Measurements from ENCODE around the gene ANKLE2. TPM values are rescaled to one million over a fixed set of nuclear protein-coding genes. Genes with fewer than 3 reads are reported as not detected.
A peak's percentile ranks its signal among the peaks of the same experiment; 100 is the strongest.

The ANKLE2 gene
- total and polyA plus RNA-seq, 2 of the 13 experiments (the other 11 are each of a cell fraction or from before 2014, with no cell fraction given), result 35.3 to 37.1 TPM

DNA sequence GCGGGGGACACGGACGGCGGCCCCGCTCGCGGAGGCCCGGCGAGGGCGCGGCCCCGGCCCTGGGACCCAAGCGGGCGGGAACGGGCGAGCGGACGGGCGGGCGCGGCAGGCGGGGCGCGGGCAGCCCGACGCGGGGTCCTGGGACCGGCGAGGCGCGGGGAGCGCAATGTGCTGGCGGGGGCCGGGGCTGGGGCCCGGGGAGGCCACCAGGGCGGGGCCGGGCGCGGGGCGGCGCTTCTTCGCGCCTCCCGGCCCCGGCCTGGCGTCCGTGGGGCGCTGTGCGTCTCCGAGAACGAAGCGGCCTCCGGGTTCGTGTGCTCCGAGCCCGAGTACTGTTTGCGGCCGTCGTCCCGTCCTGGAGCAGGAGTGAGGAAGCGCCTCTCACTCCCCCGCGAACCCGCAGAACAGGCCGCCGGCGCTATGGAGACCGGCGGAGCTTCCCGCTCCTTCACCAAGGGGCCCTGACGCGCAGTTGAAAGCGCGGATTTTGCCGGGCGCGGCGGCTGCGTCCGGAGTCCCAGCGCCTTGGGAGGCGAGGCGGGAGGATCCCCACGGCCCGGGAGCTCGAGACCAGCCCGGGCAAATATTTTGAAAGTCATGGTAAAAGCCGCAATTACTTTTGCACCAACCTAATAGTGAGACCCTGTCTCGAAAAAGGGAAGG is 420 bp upstream of the ANKLE2 start (continued):
- TF ChIP-seq, protein P1, sequence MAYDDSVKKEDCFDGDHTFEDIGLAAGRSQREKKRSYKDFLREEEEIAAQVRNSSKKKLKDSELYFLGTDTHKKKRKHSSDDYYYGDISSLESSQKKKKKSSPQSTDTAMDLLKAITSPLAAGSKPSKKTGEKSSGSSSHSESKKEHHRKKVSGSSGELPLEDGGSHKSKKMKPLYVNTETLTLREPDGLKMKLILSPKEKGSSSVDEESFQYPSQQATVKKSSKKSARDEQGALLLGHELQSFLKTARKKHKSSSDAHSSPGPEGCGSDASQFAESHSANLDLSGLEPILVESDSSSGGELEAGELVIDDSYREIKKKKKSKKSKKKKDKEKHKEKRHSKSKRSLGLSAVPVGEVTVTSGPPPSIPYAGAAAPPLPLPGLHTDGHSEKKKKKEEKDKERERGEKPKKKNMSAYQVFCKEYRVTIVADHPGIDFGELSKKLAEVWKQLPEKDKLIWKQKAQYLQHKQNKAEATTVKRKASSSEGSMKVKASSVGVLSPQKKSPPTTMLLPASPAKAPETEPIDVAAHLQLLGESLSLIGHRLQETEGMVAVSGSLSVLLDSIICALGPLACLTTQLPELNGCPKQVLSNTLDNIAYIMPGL (CRISPR knock-in tag; IDR thresholded peaks at IDR 0.05; ENCODE audit: borderline replicate concordance in 1 of 2, low read depth in 1 of 2), result peak; percentile 44 to 53; a peak in 1 of 4 replicates
- peak; percentile 61; the same call in 1 of the 2 replicates for TF ChIP-seq PPARG (CRISPR knock-in tag; conservative IDR thresholded peaks at IDR 0.05)
- TF ChIP-seq, protein P2, sequence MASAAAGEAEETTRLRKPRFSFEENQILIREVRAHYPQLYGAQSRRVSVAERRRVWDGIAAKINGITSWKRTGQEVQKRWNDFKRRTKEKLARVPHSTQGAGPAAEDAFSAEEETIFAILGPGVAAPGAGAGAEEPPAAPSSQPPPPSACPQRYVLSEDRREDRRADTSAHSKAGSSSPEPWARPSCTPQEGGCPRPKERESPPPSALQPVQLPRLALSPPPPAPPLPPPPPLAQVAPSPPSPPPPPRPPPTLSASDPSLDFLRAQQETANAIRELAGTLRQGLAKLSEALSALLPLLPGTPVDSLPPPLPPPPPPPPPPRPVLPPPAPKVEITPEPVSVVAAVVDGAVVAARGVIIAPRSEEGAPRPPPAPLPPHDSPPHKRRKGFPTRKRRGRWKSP (CRISPR knock-in tag; IDR thresholded peaks at IDR 0.05), result peak; percentile 81; the same call in 1 of the 2 replicates
- TF ChIP-seq SP140L (CRISPR knock-in tag; IDR thresholded peaks at IDR 0.05; ENCODE audit: borderline replicate concordance), result 0 out of 2 replicates have a peak, but pooled peaks have one; percentile 54
- TF ChIP-seq, protein P3, sequence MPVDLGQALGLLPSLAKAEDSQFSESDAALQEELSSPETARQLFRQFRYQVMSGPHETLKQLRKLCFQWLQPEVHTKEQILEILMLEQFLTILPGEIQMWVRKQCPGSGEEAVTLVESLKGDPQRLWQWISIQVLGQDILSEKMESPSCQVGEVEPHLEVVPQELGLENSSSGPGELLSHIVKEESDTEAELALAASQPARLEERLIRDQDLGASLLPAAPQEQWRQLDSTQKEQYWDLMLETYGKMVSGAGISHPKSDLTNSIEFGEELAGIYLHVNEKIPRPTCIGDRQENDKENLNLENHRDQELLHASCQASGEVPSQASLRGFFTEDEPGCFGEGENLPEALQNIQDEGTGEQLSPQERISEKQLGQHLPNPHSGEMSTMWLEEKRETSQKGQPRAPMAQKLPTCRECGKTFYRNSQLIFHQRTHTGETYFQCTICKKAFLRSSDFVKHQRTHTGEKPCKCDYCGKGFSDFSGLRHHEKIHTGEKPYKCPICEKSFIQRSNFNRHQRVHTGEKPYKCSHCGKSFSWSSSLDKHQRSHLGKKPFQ (CRISPR knock-in tag; IDR thresholded peaks at IDR 0.05; ENCODE audit: insufficient replicate concordance), result peak; percentile 60
- TF ChIP-seq REPIN1 (CRISPR knock-in tag; IDR thresholded peaks at IDR 0.05; ENCODE audit: borderline replicate concordance, low read depth), result peak; percentile 69; the same call in 1 of the 2 replicates
- TF ChIP-seq TCF12 (IDR thresholded peaks at IDR 0.05), result no peak
- no peak for TF ChIP-seq TCF12 (CRISPR knock-in tag; IDR thresholded peaks at IDR 0.05)
- TF ChIP-seq, protein P4, sequence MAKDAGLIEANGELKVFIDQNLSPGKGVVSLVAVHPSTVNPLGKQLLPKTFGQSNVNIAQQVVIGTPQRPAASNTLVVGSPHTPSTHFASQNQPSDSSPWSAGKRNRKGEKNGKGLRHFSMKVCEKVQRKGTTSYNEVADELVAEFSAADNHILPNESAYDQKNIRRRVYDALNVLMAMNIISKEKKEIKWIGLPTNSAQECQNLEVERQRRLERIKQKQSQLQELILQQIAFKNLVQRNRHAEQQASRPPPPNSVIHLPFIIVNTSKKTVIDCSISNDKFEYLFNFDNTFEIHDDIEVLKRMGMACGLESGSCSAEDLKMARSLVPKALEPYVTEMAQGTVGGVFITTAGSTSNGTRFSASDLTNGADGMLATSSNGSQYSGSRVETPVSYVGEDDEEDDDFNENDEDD (CRISPR knock-in tag; IDR thresholded peaks at IDR 0.05; ENCODE audit: borderline replicate concordance), result peak; percentile 57; the same call in 1 of the 2 replicates
- TF ChIP-seq LCORL (IDR thresholded peaks at IDR 0.05), result no peak
- TF ChIP-seq LCORL (CRISPR knock-in tag; IDR thresholded peaks at IDR 0.05), result 0 out of 2 replicates have a peak, but pooled peaks have one; percentile 56
- TF ChIP-seq ASH2L (IDR thresholded peaks at IDR 0.05; ENCODE audit: insufficient read length, low read depth, low read length), result peak; percentile 47
- 0 out of 2 replicates have a peak, but pooled peaks have one; percentile 31 for TF ChIP-seq CAMTA2 (CRISPR knock-in tag; IDR thresholded peaks at IDR 0.05; ENCODE audit: borderline replicate concordance)
- TF ChIP-seq HDAC1 (CRISPR knock-in tag; IDR thresholded peaks at IDR 0.05), result peak; percentile 73
- TF ChIP-seq KDM4B (CRISPR knock-in tag; IDR thresholded peaks at IDR 0.05), result 0 out of 2 replicates have a peak, but pooled peaks have one; percentile 25
- no peak for TF ChIP-seq CHD2 (IDR thresholded peaks at IDR 0.05; ENCODE audit: low read depth, low read length)
- no peak for TF ChIP-seq MIER3 (CRISPR knock-in tag; IDR thresholded peaks at IDR 0.05; ENCODE audit: borderline replicate concordance)
- peak; percentile 92 for TF ChIP-seq POLR2G (IDR thresholded peaks at IDR 0.05; ENCODE audit: low read depth, low read length)
- TF ChIP-seq ZNF234 (CRISPR knock-in tag; conservative IDR thresholded peaks at IDR 0.05), result no peak
- TF ChIP-seq NONO (IDR thresholded peaks at IDR 0.05), result no peak
- TF ChIP-seq NONO (CRISPR knock-in tag; conservative IDR thresholded peaks at IDR 0.05), result peak; percentile 75
- TF ChIP-seq ZNF660 (CRISPR knock-in tag; IDR thresholded peaks at IDR 0.05; ENCODE audit: borderline replicate concordance, low read depth), result no peak
- no peak; the same call in 1 of the 2 replicates for TF ChIP-seq FOSL2 (CRISPR knock-in tag; IDR thresholded peaks at IDR 0.05)
